ENCODE measurements around the gene THAP3.
A peak's percentile ranks its signal among the peaks of the same experiment; 100 is the strongest.
"Not testable (repeated sequence)": the region's sequence is repeated elsewhere in the genome, so short reads cannot be mapped to it uniquely, and the experiment has no call there.

The THAP3 gene

DNA sequence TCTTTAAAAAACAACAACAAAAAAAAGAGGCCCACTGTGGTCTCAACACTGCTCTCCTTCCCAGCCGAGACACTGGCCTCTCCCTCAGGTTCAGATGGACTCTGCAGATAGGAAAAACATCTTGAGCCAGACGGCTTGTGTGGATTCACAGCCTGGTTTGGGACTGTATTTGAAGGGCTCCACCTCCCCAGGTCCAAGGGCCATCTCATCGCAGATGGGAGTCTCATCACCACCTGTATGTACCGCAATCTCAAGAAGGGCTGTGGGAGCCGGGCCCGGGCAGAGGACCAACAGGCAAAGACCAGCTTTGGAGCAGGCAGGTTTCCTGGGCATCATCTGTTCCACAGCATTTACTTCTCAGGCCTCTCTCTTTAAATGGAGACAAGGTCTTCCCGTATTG is 34.6 kb upstream of the THAP3 start:
- DNase-seq, result no peak

- peak in 7 of 56 donors; percentile 11 to 55 (median 32) for DNase-seq
Observed at GRCh38 chr1:6591222-6591621, 33.4 kb upstream of the THAP3 start.

DNA sequence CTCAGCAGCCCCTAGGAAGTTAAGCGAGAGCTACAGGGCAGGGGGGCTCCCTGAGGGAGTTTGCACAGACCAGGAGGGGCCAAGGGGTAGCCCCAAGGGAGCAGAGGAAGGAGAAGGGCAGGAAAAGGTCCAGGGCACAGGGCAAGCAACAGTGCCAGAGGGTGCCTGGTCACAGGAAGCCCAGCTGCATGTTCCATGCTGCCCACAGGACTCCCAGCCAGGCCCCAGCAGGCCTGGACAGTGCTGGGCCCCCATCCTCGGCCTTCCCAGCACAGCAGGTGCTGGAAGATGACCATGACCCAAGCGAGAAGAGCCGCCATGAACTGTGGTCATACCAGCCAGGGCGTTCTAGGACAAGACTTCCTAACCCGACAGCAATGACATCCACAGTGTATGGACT is 33.0 kb upstream of the THAP3 start:
- DNase-seq, result no peak

DNA sequence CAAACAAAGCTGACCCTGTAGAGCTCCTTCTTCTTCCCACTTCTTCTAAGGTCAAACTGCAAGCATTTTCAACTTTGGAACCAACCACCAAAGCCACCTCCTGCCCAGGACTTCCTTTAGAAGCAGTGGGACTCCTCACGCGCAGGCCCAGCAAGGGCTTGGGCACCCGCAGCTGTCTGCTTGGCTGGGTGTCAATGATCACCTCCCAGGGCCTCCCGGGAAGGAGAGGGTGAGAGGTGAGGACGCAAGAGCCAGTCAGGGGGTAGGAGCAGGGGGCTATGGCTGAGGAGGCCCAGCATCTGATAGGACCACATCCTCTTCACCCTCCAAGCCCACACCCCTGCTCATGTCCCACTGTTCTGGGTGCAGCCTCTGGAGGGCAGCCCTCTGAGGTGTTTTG is 32.2 kb upstream of the THAP3 start:
- no peak for DNase-seq

DNA sequence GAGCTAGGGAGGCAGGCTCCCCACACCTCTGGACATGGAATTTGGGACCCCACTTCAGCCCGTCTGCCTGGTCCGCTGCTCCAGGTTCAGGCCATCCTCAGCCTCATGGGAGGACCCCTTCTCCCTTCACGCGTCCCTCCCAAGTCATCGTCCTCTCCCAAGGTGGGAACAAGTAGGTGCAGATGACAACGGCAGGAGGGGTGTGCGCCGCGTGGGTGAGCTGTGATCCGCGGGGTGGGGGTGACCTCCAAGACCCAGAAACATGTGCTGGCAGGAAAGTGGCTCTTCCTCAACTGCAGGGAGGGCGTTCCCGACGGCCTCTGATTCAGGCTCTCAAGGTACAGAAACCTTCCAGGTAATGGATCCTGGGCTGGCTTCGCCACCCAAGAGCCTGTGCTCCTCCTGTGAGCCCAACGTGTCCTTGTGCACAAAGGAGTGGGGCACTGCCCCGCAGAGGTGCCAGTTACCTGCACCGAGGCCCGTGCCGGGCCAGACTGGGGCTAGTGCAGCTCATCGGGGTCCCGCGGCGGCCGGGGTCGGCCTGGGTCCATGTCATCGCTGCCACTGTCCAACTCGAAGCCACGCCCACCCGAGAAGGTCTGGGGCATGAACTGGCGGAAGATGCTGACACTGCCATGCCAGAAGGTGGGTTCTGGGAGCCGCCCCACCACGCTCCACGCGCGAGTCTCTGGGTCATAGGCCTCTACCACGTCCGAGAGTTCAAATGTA is 31.6 kb upstream of the THAP3 start:
- no peak for DNase-seq

GRCh38 chr1:6593810-6594209 is 30.9 kb upstream of the THAP3 start:
- DNase-seq, result no peak

GRCh38 chr1:6594977-6595740 is 29.5 kb upstream of the THAP3 start:
- DNase-seq, result no peak

DNA sequence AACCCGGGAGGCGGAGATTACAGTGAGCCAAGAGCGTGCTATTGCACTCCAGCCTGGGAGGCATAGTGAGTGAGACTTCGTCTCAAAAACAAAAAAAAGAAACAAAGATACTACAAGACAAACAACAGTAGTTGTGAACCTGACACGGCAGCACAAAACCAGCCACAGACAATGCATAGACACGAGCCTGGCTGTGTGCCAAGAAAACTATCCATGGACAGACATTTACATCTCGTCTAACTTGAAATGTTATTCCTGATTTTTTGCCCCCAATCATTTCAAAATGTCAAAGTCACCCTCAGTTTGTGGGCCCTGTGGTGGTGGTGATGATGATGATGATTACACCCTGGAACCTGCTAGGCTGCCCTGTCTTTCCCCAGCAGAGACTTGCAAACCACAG is 28.3 kb upstream of the THAP3 start:
- peak in 2 of 56 donors; percentile 32 to 33 for DNase-seq

DNA sequence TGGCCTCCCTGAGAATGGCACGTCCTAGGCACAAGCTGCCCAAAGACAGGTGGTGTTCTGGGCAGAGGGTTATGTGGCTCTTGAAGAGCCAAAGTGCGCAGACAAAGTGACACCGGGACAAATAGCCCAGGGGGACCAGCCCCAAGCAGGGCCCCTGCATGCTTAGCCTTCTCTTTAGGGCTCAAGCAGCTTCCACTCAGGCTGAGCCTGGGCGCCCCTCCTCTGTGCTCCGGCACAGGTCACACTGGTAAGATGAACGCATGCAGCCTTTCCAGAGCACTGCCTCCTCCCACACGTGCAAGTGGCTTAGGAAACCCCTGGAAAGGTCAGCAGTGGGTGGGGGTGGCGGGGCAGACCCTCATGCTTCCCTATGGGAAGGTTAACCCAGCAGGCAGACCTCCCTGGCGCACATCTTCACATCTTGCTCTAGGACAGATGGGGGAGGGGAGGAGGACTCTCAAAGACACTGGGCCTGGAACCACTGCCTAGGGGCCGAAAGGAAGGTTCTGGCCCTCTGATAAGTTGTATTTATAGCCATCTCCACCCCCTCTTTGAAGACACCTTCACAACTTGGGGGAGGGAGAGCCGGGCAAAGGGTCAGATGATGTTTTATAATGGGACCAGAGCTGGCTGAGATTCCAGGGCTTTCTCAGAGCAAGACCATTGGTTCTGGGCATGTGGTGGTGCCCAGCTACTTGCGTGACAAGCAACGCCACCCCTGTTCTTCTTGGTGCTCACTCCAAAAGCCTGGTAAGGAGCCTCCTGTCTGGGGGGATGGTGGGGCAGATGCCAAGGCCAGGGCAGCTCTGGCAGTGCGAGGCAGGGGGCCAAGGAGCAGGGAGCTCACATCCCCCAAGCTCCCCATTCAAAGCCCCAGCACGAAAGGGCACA is 27.5 kb upstream of the THAP3 start:
- DNase-seq, result no peak

DNA sequence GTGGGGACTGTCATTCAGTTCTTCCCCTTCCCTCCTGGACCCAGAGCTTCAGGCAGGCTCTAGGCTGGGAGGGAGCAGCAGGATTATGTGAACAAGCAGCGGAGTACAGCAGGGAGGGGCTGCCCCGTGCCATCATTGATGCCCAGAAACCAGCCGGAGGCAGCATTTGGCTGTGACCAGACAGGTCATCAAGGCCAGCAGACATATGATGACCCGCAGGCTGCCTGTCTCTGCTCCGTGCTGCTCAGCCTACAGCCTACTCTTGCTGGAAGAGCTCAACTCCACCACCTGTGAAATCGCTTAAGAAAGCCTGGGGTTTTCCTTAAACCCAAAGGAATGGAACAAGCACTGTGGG is 26.9 kb upstream of the THAP3 start:
- no peak for DNase-seq

GRCh38 chr1:6599141-6599975 is 25.3 kb upstream of the THAP3 start:
- peak in 1 of 56 donors; percentile 18 for DNase-seq

GRCh38 chr1:6599991-6600390 is 24.7 kb upstream of the THAP3 start:
- DNase-seq, result not testable (repeated sequence)

DNA sequence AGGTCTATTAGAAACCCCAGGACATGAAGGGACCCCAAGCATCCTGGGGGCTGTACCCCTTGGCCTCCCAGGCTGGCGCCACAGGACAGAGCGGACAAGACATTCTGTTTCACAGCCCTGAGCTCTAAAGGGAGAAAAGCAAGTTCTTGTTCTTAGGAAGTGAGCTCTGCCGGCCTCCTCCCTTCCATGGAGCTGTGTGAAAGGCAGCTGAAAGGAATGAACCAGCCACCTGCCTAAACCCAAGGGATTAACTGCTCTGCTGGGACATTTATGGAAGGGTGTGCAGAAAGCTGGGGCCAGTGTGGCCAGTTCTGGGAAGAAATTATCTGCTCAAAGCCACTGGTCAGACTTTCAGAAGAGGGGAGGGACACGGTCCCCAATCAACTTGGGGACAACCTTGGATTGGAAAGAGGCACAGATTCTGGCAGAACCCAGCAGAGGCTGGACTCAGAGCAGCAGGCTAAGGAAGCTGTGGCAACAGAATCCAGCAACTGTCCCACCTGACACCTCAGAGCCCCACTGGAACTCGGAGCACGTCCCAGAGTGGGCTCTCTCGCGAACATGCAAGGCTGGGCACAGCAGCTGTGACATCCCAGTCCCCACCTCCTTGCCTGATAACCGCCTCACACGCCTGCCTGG is 24.1 kb upstream of the THAP3 start:
- DNase-seq, result peak in 3 of 56 donors; percentile 44 to 60 (median 55)

- peak in 47 of 56 donors; percentile 32 to 86 (median 66) for DNase-seq
Observed at GRCh38 chr1:6601049-6601922, 23.4 kb upstream of the THAP3 start.

- DNase-seq, result peak in 20 of 56 donors; percentile 42 to 74 (median 60)
Observed at GRCh38 chr1:6601923-6602668, 22.6 kb upstream of the THAP3 start.

GRCh38 chr1:6602669-6603237 is 21.9 kb upstream of the THAP3 start, which contains the start of gene KLHL21:
TSS of gene KLHL21 (minus strand) at chr1:6602869. CDS start at chr1:6602817, 52 bp downstream.
- DNase-seq, result peak in 55 of 56 donors; percentile 42 to 97 (median 82)

DNA sequence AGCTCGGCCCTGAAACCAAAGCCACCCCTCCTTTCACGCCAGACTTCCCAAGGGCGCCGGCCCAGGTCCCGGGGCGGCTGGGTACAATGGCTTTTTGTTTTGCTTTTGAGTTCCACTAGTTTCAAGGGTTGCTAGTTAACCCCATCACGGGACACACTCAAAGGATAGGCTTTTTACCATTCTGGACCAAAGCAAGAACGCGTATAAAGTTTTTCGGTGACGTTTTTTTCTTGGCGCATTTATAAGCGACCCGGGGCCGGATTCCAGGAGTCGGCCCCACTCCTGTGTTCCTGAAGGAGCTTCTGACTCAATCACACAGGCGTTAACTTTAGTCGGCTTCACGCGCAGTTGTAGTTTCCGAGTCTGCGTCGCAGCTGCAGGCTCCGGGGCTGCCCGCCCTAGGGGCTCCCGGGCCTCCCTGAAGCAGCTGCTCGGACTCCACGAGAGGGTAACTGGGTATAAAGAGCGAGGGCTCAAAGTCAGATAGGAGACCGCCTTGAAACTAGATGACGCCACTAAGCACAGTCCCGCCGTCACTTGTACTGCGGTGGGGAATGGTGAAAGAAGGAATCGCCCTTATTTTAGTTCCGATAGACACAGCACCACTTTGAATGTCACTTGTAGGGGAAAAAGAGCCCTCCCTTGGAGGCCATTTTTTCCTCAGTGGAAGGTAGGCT is 21.3 kb upstream of the THAP3 start:
- DNase-seq, result peak in 43 of 56 donors; percentile 40 to 97 (median 80)
